Measurements from ENCODE around the gene ENDOV. TPM values are rescaled to one million over a fixed set of nuclear protein-coding genes. Genes with fewer than 3 reads are reported as not detected.

ENDOV gene
- polyA plus RNA-seq, 2 of the 4 experiments (the other 2 are of a cell fraction): 33.2 to 42.6 TPM

DNA sequence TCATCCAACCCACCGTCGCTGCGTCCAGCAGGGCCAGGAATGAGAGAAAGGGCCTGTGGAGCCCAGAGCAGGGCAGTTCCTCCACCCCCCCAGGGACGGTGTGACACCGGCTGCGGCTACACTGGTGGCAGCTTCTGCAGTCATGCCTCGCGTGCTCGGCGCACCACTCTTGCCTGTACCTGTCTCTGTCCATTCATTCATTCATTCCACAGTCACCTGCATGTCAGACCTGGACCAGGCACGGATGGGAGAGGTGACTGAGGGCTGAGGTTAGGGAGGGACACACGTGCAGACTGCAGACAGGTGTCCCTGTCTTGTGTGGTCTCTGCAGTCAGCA, 27.3 kb downstream of the ENDOV start:
- FAIRE-seq (no peak), DNase-seq (ENCODE audit: low read depth in 1 of 2, low spot score in 1 of 2) (no peak), ATAC-seq (no peak)
- WGBS (ENCODE audit: missing lambda C conversion rate): 66% methylated on average over 12 of the region's 12 CpGs
- CTCF ChIA-PET: interaction anchor here (0.7 to 8.3 kb wide), 8 partner anchors 9 to 457 kb away, joined by 3 to 85 read pairs (median 4); partner anchors contain the start of gene GAA
- POLR2A ChIA-PET: interaction anchor here (1.8 kb wide), 1 partner anchor 13 kb away, joined by 18 read pairs; no protein-coding TSS in a partner anchor
- H3K27ac ChIP-seq: no peak overlapping the region
- H3K9me3 ChIP-seq: no peaks in the 10 kb centered on the region
- H3K4me2 ChIP-seq: no peak overlapping the region
- TF ChIP-seq HOXA7 (CRISPR knock-in tag; IDR thresholded peaks at IDR 0.05) (no peak), BHLHE40 (IDR thresholded peaks at IDR 0.05; ENCODE audit: low read depth, low read length) (no peak), NPAS2 (CRISPR knock-in tag; IDR thresholded peaks at IDR 0.05; ENCODE audit: borderline replicate concordance) (no peak), CBX2 (IDR thresholded peaks at IDR 0.05; ENCODE audit: borderline replicate concordance, low read depth) (no peak), MAZ (IDR thresholded peaks at IDR 0.05; ENCODE audit: borderline replicate concordance, low read depth, low read length) (no peak), TFCP2L1 (CRISPR knock-in tag; IDR thresholded peaks at IDR 0.05) (no peak), NFE2L2 (conservative IDR thresholded peaks at IDR 0.05; ENCODE audit: low read length) (no peak)
- TF ChIP-seq, protein P1, sequence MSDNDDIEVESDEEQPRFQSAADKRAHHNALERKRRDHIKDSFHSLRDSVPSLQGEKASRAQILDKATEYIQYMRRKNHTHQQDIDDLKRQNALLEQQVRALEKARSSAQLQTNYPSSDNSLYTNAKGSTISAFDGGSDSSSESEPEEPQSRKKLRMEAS (IDR thresholded peaks at IDR 0.05): no peak
- TF ChIP-seq, protein P2, sequence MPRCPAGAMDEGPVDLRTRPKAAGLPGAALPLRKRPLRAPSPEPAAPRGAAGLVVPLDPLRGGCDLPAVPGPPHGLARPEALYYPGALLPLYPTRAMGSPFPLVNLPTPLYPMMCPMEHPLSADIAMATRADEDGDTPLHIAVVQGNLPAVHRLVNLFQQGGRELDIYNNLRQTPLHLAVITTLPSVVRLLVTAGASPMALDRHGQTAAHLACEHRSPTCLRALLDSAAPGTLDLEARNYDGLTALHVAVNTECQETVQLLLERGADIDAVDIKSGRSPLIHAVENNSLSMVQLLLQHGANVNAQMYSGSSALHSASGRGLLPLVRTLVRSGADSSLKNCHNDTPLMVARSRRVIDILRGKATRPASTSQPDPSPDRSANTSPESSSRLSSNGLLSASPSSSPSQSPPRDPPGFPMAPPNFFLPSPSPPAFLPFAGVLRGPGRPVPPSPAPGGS (IDR thresholded peaks at IDR 0.05): no peak
- TF ChIP-seq, protein P3, sequence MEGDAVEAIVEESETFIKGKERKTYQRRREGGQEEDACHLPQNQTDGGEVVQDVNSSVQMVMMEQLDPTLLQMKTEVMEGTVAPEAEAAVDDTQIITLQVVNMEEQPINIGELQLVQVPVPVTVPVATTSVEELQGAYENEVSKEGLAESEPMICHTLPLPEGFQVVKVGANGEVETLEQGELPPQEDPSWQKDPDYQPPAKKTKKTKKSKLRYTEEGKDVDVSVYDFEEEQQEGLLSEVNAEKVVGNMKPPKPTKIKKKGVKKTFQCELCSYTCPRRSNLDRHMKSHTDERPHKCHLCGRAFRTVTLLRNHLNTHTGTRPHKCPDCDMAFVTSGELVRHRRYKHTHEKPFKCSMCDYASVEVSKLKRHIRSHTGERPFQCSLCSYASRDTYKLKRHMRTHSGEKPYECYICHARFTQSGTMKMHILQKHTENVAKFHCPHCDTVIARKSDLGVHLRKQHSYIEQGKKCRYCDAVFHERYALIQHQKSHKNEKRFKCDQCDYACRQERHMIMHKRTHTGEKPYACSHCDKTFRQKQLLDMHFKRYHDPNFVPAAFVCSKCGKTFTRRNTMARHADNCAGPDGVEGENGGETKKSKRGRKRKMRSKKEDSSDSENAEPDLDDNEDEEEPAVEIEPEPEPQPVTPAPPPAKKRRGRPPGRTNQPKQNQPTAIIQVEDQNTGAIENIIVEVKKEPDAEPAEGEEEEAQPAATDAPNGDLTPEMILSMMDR (IDR thresholded peaks at IDR 0.05): no peak
- TF ChIP-seq, protein P4, sequence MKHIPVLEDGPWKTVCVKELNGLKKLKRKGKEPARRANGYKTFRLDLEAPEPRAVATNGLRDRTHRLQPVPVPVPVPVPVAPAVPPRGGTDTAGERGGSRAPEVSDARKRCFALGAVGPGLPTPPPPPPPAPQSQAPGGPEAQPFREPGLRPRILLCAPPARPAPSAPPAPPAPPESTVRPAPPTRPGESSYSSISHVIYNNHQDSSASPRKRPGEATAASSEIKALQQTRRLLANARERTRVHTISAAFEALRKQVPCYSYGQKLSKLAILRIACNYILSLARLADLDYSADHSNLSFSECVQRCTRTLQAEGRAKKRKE (CRISPR knock-in tag; IDR thresholded peaks at IDR 0.05; ENCODE audit: low read depth): no peak
- no peak overlapping the region for H3K4me3 ChIP-seq
- H3K4me1 ChIP-seq: peaks cover 6% of the 10 kb centered on the region; the same call in 1 of the 3 replicates

DNA sequence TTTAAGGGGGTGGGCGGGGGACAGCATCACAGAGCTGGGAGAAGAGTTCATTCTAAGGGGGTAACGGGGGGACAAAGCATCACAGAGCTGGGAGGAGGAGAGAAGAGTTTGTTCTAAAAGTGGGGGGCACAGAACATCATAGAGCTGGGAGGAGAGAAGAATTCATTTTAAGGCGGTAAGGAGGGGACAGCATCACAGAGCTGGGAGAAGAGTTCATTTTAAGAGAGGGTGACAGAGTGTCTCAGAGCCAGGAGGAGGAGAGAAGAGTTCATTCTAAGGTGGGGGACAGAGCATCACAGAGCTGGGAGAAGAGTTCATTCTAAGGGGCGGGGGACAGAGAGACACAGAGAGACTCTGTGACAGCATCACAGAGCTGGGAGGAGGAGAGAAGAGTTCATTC, 27.8 kb downstream of the ENDOV start:
- POLR2A ChIA-PET: interaction anchor here (1.8 kb wide), 1 partner anchor 12 kb away, joined by 18 read pairs; no protein-coding TSS in a partner anchor
- Histone ChIP-seq H3K9me3 (no peaks in the 10 kb centered on the region), H3K4me2 (no peak overlapping the region), H3K27ac (no peak overlapping the region), H3K4me3 (no peak overlapping the region), H3K4me1 (peaks cover 6% of the 10 kb centered on the region; the same call in 1 of the 3 replicates)
- no peak for DNase-seq (ENCODE audit: low read depth in 1 of 2, low spot score in 1 of 2)
- ATAC-seq: no peak
- CTCF ChIA-PET: interaction anchor here (0.7 to 8.3 kb wide), 6 partner anchors 9 to 457 kb away, joined by 3 to 85 read pairs (median 5); no protein-coding TSS in a partner anchor
- 66% methylated on average over 2 of the region's 4 CpGs for WGBS (ENCODE audit: missing lambda C conversion rate)
- TF ChIP-seq HDAC2 (IDR thresholded peaks at IDR 0.05): no peak
- no peak for TF ChIP-seq HOXB5 (CRISPR knock-in tag; IDR thresholded peaks at IDR 0.05)
- TF ChIP-seq, protein P5, sequence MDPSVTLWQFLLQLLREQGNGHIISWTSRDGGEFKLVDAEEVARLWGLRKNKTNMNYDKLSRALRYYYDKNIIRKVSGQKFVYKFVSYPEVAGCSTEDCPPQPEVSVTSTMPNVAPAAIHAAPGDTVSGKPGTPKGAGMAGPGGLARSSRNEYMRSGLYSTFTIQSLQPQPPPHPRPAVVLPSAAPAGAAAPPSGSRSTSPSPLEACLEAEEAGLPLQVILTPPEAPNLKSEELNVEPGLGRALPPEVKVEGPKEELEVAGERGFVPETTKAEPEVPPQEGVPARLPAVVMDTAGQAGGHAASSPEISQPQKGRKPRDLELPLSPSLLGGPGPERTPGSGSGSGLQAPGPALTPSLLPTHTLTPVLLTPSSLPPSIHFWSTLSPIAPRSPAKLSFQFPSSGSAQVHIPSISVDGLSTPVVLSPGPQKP (IDR thresholded peaks at IDR 0.05; ENCODE audit: low read depth, low read length): no peak
- no peak for TF ChIP-seq RAD21 (conservative IDR thresholded peaks at IDR 0.05 in 1 of 2, IDR thresholded peaks at IDR 0.05 in 1 of 2)
- TF ChIP-seq JUN (IDR thresholded peaks at IDR 0.05): no peak
- no peak for TF ChIP-seq JUNB (IDR thresholded peaks at IDR 0.05)
- no peak for TF ChIP-seq ZC3H11A (IDR thresholded peaks at IDR 0.05)
- TF ChIP-seq, protein P6, sequence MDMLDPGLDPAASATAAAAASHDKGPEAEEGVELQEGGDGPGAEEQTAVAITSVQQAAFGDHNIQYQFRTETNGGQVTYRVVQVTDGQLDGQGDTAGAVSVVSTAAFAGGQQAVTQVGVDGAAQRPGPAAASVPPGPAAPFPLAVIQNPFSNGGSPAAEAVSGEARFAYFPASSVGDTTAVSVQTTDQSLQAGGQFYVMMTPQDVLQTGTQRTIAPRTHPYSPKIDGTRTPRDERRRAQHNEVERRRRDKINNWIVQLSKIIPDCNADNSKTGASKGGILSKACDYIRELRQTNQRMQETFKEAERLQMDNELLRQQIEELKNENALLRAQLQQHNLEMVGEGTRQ (IDR thresholded peaks at IDR 0.05): no peak
- TF ChIP-seq RFX5 (IDR thresholded peaks at IDR 0.05): no peak
- no peak for FAIRE-seq
